Fibroblast of skin of abdomen (primary cell): ENCODE data around the gene TRIP12. TPM values are rescaled to one million over a fixed set of nuclear protein-coding genes. Genes with fewer than 3 reads are reported as not detected.
A peak's percentile ranks its signal among the peaks of the same experiment; 100 is the strongest.
"Not testable (repeated sequence)": the region's sequence is repeated elsewhere in the genome, so short reads cannot be mapped to it uniquely, and the experiment has no call there.

Experiments used
- DNase-seq: peaks from one replicate; pipeline ENCODE4 v3.0.0-alpha.2; 2013
- polyA plus RNA-seq, 2 experiments: library from polyadenylated mRNA; unstranded; fragments of 120-200 nt; gene quantifications; one replicate each; pipeline ENCODE4 v1.2.1, GENCODE V29; 2013; ENCODE audit not compliant: insufficient read length in 2 of 2

TRIP12 gene
- polyA plus RNA-seq (2013, experiment 1 of 2; ENCODE audit: insufficient read length) = 141 TPM
- 132 TPM for polyA plus RNA-seq (2013, experiment 2 of 2; ENCODE audit: insufficient read length)

DNA sequence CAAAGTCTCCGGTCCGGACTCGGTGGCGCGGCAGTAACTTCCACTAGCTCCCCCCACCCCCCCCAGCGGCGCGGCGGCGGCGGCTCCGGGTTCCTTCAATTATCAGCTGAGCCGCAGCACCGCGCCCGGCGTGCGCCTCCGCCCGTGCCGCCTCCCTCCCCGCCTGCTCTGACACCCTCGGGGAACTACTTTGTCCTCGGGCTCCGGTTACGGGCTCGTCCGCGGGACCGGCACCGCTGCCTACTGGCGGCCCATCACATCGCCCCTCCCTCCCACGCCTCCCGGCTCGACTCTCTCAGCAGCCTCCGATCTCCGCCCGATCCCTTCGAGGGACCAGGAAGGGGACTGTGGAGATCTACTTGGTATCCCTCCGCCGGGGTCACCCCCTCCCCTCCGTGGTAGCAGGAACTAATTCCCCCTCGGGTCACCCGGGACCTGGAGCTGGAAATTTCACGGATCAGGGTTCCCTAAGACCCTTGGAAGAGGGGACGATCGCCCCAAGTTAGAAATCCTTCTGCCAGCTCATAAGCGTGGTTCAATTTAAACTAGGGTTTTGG lies at the start of gene TRIP12:
Gene TRIP12, minus strand, starts transcription at position 118 of the 557 bp plus-strand sequence. CDS start 41,930 bp downstream, outside the sequence.
- peak; percentile 99 for DNase-seq

DNA sequence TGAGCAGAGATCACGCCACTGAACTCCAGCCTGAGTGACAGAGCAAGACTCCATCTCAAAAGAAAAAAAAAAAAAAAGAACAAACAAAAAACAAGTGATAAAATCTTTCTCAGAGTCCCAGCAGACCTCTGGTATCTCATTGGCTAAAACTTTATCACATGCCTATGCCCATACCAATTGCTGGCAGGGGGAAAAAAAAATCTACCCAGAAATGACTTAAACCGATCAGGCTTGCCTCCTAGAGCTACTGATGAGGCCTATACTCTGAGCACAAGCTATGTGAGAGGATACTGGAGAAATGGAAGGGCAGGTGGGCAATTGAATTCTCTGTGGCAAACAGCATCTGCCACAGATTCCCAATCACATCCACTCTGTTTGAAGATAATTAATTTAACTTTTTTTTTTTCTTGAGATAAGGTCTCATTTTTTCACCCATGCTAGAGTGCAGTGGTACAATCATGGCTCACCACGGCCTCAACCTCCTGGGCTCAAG lies 49.5 kb upstream of the TRIP12 start:
- no peak for DNase-seq

GRCh38 chr2:229970406-229970805 lies 48.6 kb upstream of the TRIP12 start:
- DNase-seq = no peak

DNA sequence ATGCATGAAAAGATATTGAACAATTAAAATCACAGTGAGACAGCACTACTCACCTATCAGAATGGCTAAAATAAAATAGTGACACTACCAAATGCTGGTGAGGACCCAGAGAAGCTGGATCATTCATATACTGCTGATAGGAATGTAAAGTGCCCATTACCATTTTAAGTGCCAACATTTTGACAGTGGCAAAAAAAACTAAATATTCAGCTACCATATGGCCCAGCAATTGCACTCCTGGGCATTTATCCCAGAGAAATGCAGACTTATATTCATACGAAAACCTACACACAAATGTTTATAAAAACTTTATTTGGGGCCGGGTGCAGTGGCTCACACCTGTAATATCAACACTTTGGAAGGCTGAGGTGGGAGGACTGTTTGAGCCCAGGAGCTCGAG lies 48.1 kb upstream of the TRIP12 start:
- DNase-seq = no peak

DNA sequence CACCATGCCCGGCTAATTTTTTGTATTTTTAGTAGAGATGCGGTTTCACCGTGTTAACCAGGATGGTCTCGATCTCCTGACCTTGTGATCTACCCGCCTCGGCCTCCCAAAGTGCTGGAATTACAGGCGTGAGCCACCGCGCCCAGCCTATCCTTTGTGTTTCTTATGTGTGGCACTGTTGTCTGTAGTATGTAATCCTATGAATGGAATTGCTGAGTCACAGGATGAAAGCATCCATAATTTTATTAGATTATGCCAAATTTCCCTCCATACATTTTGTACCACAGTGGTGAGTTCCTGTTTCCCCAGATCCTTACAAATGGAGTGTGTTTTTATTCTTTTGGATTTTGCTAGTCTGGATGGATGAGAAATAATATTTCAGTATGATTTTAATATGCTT lies 41.8 kb upstream of the TRIP12 start:
- not testable (repeated sequence) for DNase-seq

GRCh38 chr2:229956491-229956890 lies 34.7 kb upstream of the TRIP12 start:
- DNase-seq = no peak

- no peak for DNase-seq
These were observed 33.9 kb upstream of the TRIP12 start for GRCh38 chr2:229955663-229956062.

DNA sequence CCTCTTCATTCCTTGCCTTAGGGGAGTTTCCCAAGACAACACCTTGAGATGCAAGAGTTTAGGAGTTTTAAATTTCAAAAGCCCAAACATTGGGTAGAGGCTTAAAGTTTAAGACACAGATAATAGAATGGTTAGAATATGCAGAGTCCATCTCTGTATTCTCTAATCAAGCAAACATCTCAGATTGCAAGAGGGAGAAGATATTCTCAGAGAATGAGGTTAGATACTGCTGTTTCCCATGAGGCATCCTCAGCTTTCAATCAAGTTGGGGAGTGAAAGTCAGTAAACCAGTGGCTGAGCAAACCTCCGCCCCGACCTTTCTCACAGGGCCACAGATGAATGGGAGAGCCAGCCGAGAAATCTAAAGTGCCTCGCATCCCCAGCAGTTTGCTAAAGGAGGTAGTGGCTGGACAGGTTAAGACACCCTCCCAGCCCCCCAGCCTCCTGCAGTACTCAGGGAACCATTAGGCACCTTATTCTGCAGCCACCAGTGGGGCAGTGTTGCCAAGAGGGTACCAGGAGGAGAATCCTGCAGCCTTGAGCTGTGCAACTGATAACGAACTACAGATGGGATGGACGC lies 30.5 kb upstream of the TRIP12 start:
- DNase-seq = no peak

- no peak for DNase-seq
These were observed 25.7 kb upstream of the TRIP12 start for GRCh38 chr2:229947544-229947943.

- no peak for DNase-seq
These were observed 24.2 kb upstream of the TRIP12 start for GRCh38 chr2:229945975-229946374.

- DNase-seq = no peak
These were observed 22.1 kb upstream of the TRIP12 start for GRCh38 chr2:229943770-229944449.

DNA sequence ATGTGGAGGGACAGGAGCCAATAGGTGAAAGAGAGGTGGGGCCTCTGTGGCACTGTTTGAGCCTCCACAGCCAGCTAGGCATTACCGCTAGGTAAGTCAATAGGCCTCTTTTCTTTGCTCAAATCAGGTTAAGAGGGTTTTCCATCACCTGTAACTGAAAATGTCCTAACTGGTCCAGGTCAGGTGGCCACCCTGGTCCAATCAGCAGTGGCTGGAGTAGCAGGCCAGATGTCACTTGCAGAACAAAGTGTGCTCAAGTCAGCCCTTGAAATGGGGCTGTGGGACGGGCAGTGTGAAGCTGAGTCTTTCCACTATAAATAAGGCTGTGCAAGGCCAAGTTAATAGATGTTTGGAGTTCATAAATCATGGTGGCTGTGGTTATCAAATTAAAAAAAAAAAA lies 21.4 kb upstream of the TRIP12 start:
- no peak for DNase-seq

- no peak for DNase-seq
These were observed 20.9 kb upstream of the TRIP12 start for GRCh38 chr2:229942671-229943070.

- DNase-seq = no peak
These were observed 15.7 kb upstream of the TRIP12 start for GRCh38 chr2:229937537-229937936.

GRCh38 chr2:229931241-229931640 lies 9.4 kb upstream of the TRIP12 start:
- DNase-seq = no peak

DNA sequence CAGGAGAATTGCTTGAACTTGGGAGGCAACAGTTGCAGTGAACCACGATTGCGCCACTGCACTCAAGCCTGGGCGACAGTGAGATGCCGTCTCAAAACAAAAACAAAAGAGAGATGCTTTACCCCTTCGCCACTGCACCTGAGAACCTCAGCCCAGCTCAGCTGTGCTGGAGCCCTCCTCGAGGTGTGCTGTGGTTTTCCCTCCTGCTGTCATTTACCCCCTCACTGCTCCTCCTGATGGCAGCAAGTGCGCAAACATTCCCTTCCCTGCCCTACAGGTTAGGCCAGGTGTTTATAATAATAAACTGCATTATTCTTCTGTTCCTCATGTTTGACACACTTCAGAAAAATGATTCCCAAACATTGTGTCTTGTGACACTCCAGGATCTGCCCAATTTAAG lies 8.8 kb upstream of the TRIP12 start:
- no peak for DNase-seq

DNA sequence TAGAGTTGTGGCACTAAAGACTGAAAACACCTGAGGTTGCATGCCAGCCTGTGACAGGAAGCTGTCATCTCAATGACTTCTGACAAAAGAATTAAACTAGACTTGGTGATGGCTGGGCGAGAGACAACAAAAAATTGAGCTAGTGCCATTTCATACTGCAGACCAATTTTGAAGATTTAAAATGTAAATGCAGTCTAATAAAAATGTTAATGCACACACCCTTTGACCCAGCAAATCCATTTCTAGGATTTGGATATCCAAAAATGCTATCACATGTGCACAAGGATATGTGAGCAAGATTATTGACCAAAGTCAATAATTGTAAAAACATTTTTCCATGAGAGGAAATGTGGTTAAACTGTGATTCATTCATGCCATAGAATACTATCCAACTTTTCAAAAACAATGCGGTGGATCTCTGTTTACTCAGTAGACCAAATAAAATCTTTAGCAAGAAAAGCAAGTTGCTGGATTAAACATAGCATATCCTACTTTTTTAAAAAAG lies 6.1 kb upstream of the TRIP12 start:
- DNase-seq = peak; percentile 28

GRCh38 chr2:229925201-229925600 lies 3.4 kb upstream of the TRIP12 start:
- no peak for DNase-seq

GRCh38 chr2:229924541-229924940 lies 2.7 kb upstream of the TRIP12 start:
- DNase-seq = not testable (repeated sequence)

- peak; percentile 44 for DNase-seq
These were observed 909 bp upstream of the TRIP12 start, which contains the start of gene FBXO36 for GRCh38 chr2:229922449-229923386. Gene FBXO36, plus strand, starts transcription at chr2:229922503. Its CDS starts 11 bp downstream, at chr2:229922514.

DNA sequence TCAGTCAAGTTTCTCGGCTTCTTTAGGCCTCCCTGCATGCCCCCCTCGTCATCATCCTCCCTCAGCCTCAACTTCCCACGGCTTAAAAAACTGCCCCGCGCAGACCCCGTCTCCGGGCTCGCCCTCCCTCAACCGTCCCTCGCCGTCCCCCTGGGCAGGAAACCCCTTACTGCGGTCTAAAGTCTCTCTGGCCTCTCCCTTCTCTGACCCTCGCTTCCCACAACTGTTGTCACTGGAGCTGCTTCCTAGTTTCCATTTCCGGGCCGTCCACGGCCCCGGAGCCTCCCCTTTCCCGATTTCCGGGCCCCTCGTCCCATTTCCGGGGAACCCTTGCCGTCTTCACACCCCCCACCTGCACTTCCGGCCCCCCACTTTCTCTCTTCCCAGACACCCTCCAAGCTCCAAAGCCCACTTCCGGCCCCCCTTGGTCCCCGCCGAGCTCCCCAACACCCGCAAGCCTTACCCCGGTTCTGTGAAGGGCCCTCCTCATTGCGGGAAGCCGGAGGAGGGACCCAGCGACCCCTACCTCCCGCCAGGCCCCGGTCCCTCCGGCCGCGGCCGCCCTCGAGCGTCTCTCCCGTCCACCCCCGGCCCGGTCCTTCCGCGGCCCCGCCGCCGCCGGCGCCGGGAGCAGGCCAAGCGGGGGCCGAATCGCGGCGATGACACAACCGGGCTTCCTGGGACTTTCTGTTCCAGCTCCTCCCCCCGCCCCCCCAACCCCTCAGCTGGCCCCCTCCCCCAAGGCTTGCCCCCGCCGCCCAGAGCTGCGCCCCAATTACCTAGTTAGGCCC lies 513 bp downstream of the TRIP12 start:
- peak; percentile 62 for DNase-seq
